HG03159 (cell line): ENCODE measurements around the gene BRD8.
"Not testable (repeated sequence)": the region's sequence is repeated elsewhere in the genome, so short reads cannot be mapped to it uniquely, and the experiment has no call there.

ENCODE experiments used
- ATAC-seq: cut with Tn5 transposase; IDR thresholded peaks from one replicate; pipeline ENCODE4 v1.9.1; 2021; ENCODE audit warnings: mild to moderate bottlenecking, moderate library complexity; ENCODE audit not compliant: unreplicated experiment

The BRD8 gene

DNA sequence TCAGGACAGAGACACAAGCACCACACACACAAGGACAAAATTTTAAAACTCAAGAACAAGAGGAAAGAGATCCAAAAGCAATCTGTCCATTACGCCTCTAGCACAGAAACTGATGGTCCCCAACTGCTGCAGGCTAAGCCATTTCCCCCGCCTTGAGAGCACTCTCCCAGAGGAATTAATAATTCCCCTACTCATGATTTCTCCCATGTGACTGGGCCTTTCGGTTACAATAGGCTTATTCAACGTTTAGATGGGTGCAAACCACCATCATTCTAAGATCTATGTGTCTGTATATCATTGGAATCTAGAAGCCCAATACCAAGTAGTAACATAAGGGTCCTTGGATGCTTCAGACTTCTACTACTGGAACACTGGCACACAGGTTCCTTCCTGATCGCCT lies 18.8 kb downstream of the BRD8 start:
- ATAC-seq = no peak

DNA sequence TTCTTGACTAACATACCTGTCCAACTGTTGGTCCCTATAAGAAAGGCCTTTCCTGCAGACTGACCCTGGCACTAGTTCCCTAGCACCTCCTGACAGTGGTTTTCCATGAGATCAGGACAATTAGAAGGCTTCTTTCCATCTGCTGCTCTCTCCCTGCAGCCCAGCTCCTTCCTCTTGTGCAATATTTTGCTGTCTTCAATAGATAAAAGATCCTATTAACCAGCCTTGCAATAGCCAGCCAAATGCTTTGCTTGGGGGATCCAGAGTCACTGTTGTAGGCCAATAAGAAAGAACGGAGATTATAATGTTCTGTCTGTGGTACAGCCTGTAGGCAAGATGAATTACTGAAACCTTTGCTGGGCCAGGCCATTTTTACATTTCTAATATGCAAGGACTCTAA lies 20.8 kb downstream of the BRD8 start:
- no peak for ATAC-seq

DNA sequence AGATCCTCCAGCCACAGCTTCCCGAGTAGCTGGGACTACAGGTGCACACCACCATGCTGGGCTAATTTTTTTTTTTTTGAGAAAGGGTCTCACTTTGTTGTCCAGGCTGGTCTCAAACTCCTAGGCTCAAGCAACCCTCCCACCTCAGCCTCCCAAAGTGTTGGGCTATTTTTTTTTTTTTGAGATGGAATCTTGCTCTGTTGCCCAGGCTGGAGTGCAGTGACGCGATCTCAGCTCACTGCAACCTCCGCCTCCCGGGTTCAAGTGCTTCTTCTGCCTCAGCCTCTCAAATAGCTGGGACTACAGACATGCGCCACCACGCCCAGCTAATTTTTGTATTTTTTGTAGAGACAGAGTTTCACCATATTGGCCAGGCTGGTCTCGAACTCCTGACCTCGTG lies 22.5 kb downstream of the BRD8 start:
- ATAC-seq = not testable (repeated sequence)

DNA sequence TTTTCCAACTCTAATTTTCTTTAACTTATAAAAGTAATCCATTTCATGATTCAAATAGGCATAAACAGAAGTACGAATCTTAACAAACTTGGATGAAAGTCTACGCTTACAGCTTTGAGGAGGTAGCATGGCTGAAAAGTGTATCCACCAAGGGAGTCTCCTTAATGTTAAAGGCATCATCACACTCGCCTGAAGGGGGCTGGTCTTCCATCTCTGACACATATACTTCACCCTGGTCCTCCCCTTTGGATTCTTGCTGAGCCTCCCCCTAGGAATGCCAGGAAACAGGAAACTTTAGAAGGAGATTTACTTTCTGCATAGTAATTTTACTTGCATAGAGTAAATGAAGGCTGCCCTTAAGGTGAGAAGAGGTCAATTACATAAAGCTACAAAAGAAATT lies 28.9 kb downstream of the BRD8 start:
- no peak for ATAC-seq

DNA sequence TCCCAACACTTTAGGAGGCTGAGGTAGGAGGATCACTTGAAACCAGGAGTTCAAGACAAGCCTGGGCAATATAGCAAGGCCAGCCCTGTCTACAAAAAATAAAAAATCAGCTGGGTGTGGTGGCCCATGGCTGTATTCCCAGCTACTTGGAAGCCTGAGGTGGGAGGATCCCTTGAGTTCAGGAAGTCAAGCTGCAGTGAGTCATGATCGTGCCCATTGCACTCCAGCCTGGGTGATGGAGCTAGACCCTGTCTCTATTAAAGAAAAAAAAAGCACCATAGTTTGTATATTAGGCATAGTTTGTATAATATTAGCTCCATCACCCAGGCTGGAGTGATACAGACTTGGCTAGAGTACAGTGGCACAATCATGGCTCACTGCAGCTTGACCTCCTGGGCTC lies 29.6 kb downstream of the BRD8 start:
- no peak for ATAC-seq

DNA sequence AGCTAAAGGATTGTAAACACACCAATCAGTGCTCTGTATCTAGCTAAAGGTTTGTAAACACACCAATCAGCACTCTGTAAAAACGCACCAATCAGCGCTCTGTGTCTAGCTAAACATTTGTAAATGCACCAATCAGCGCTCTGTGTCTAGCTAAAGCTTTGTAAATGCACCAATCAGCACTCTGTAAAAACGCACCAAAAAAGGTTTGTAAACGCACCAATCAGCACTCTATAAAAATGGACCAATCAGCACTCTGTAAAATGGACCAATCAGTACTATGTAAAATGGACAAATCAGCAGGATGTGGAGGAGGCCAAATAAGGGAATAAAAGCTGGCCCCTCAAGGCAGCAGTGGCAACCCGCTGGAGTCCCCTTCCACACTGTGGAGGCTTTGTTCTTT lies 34.9 kb downstream of the BRD8 start:
- ATAC-seq = not testable (repeated sequence)

DNA sequence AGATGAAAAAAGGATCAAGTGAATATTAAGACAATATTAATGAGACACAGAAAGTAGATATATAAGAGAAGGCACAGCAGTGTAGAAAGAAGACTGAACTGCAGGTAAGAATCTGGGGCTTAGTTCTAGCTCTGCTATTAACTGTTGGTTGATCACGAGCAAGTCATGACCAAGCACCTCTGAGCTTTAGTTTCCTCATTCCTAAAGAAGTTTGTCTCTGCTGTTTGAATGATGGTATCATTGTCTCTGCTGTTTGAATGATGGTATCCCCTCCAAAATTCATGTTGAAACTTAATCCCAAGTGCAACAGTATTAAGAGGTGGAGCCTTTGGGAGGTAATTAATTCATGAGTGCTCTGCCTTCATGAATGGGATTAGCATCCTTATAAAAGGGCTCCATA lies 36.7 kb downstream of the BRD8 start:
- ATAC-seq = no peak

DNA sequence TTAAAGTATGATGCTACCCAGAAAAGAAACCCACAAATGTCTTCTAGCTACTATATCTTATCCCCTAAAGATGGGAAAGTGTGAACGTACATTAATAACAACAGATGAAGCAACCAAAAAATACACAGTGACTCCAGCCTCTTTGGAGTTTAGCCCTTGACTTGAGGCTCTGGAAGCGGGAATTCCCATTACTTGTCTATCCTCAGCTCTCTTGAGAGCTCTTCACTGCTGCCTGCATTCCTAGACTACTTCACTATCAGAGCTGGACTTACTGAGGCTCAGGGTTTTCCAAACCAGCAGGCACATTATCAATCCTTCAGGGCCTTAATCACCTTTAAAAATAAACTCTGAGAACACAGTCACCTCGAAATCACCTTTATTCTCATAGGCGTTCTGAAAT lies 38.2 kb downstream of the BRD8 start:
- ATAC-seq = no peak

DNA sequence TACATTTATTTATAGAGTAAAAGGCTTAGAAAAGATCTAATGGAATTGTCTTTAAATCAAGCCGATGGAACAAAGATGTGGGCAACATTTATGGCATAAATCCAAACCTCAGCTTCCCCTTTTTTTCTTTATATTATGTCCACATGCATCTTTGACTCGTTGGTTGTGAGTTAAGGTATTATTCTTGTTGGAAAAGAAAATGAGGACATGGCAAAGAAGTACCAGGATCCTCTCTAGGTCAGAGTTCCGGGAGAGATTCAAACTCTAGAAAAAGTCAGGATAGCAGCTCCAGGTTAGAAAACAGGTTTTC lies 38.7 kb downstream of the BRD8 start:
- no peak for ATAC-seq

DNA sequence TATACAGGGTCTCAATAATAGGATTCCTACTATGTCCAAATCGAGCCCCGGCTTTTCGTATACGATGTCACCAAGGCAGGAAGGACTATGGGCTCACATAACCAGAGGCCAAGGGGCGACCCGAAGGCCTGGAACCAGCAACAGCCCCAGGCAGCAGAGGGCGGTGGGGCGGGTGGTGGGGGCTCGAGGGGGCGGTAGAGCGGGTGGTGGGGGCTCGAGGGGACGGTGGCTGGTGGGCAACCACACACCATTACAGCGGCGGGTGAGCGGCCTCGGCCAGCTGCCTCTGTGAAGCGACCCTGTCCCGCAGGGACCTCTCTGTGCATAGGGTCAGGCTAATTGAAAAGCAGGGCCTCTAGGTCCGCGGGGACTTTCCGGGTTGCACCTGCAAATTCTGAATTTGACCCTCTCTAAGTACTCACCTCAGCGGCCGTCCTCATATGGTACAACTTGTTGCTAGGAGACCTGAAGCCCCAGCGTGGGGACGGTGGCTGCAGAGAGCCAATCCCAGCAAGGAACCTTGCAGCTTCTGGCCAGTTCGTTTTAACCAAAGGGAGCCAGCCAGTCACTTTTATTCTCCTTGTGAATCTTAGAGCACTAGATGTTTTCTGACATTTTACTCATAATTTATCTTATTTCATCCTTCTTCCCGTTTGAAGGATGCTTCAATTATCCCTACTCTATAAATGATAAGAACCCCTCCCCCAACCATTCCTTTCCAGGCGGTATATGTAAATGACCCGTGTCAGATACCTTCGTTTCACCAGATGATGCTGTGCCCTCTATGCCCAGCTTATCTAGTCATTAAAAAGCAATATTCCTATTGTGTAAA lies 39.3 kb downstream of the BRD8 start, which contains the start of gene NME5:
NME5 (minus strand) TSS at position 480 of the 832 bp plus-strand sequence. CDS start 648 bp downstream, outside the sequence.
- peak; percentile 67 for ATAC-seq

DNA sequence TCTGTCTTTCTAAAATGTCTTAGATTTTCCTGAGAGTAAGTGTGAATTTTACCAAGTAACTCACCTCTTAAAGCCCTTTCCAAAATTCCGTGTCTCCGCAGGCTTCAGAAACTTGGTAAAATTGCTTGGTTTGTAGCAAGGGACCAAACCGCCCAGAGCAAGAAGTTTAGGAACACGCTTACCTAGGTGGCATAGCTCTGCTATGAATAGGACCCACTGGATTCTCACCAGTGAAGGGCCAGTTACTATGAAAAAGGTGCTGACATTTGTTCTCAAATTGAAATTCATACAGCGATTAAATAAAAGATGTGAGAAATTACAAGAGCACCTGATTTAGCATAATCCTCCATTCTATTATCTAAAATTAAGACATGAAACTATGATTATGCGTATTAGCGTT lies 45.9 kb downstream of the BRD8 start:
- ATAC-seq = no peak

DNA sequence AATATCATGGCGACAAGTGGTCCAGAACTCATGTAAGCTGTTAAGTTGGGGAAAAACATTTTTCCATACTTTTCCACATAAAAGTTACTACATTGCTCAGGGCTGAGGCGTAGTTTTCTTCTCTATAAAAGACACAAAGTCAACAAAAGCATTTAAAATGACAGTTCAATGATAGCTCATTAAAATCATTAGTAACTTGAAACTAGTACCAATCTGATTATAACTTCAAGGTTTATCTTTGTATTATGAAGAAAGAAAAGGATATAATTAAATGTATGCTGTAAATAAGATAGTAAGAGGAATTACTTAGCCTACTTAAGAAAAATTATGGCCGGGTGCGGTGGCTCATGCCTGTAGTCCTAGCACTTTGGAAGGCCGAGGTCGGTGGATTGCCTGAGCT lies 49.1 kb downstream of the BRD8 start:
- ATAC-seq = no peak

DNA sequence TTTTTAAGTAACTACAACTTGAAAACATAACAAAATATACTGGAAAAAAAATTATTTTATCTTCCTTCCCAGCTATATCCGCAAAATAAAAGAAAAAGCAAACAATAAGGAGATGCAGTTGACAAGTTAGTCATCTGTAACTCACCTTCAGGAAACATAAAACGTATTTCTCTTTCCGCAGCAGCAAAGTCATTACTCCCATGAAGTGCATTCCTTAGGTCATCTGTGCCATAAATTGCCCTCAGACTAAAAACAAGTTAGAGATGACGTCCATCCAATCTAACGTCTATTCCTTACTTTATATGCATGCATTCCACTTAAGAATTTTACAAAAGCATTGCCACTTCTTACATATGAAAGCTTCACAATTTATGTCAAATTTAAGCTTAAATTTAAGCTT lies 50.1 kb downstream of the BRD8 start:
- ATAC-seq = no peak

DNA sequence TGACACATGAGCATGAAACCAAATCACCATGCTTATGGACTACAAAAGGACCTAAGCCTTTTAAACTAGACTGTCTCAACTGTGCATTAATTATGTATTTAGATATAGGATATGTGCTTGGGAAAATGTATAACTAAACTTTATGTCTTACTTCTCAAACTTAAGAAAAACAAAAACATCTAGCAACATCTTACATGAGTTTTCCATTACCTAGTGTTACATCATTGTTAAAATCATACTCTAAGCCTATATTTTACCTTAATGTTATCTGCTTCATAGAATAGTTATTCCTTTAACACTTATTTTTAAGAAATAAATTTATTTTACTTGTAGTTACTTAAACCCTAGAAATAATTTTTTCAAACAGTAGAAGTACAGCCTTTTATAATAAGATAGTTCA lies 63.2 kb downstream of the BRD8 start:
- no peak for ATAC-seq

DNA sequence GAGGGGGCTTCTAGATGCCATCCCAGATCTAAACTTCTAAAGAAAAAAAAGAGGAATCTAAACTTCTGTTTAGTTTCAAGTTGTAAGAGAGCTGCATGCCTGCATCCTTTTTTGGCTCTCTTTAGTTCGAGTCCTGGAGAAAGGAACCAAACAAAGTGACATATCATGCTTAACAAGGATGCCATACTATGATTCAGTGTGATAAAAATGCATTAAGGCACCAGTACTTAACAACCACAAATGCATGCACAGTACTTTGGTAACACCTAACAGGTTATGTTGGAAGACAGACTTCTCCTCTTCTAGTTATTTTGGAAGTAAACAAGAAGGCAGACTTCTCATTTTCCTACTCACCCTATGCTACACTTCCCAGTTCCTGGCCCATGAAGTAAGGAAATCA lies 66.5 kb downstream of the BRD8 start:
- ATAC-seq = no peak

DNA sequence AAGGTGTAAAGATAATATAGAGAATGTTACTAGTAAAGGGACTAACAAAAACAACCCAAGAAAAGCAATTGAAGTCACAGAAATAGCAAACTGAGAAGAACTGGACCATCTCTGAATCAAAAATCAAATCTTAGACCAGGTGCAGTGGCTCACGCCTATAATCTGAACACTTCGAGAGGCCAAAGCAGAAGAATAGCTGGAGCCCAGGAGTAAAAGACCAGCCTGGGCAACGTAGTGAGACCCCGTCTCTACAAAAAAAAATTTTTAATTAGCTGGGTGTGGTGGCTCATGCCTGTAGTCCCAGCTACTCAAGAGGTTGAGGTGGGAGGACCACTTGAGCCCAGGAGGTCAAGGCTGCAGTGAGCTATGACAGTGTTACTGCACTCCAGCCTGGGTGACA lies 67.2 kb downstream of the BRD8 start:
- no peak for ATAC-seq

DNA sequence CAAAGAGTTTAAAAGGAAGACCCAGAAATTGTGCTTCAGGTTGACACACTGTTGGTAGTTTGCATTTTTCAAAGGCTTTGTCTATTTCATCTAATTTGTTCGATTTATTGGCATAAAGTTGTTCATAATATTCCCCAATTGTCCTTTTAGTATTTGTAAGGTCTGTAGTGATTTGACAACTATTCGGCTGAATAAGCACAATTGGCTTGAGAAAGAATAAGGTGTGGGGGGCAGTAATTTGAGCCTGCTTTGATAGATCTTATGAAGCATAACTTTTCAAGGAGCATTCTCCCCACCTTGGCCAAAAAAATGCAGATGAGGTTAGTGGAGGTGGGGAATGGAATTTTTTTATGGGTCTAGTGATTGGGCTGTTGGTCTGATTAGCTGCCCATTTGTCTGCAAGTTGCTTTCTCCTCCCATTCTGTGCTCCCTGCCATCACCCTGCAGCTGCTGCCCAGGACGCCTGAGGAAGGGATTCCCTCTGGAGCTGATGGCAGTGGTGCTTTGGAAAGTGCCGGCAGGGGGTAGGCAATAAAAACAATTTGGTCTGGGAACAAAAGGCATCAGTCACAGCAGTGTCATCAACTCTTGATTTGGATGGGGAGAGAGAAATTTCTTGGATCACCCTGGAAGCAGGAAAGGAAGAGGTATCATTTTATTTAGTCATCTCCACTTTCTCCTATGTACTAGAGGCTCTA lies 68.0 kb downstream of the BRD8 start:
- no peak for ATAC-seq

DNA sequence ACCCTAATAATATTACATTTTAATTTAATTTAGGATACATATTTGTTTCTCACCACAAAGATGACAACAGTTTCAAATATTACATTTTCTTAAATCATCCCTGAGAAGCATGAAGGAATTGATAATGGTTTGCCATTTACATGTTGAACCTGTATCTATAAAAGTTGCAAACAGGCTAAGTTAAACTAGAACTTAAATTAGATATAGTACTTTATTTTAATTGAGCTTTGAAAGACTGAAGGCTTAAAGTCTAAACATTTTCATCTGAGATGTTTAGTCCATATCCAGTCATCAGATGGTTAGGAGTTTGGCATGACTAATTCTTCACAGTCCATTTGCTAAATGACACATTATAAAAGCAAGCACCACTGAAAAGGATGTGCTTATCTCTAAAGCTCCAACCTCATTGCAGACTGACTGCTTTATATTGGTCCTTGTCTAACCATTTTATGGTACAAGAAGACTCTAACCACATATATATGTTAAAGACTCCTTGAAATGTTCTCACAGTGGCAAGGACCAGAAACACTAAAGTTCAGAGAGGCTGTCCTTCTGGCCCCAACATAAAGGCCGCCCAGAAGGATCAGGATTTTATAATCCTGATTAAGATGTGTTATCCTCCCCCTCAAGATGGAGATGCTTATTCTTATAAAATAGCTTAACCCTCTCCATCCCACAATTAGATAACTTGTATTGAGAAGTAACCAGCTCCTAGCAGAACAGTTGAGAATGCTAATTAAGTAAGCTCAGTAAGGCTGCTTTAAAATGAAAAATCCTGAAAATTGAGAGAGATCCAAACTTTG lies 68.8 kb downstream of the BRD8 start:
- ATAC-seq = no peak

DNA sequence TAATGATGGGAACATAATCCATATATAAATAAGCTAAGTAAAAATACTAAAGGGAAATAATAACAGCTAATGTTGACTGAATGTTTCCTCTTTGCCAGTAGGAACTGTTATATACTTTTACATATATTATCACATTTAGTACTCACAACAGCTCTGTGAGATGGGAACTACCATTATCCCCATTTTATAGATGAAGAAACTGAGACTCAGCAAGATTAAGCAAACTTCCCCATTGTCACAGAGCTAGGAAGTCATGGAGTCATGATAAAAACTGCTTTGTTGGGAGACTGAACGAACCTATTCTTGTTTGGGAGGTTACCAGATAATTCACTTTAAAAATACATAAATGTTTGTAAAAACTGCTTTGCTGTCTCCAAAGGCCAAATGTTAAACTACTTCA lies 71.2 kb downstream of the BRD8 start:
- no peak for ATAC-seq

DNA sequence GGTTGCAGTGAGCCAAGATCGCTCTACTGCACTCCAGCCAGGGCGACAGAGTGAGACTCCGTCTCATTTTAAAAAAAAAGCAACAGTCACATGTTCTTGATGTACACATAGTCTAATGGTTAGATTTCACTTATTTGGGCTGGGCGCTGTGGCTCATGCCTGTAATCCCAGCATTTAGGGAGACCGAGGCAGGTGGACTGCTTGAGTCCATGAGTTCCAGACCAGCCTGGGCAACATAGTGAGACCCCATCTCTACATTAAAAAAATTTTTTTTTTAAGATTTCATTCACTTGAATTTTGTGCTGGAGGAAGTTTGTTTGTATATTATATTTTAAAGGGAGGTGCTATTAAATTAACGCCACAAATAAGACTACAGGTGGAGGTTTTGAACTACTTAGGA lies 72.7 kb downstream of the BRD8 start:
- no peak for ATAC-seq

DNA sequence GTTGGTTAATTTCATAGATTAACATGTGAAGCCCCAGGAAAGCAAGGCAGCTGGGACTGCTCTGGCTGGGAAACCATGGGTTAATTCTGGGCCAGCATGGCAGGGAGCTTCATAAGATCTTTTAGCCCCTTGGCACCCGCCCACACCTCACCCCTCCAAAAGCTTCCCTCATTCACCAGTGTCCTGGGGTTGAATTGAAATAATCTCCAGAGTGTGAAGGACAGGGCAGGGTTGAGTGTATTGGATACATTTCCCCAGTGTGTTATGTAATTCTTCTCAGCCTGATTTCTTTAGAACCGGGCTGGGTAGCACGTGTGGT lies 75.2 kb downstream of the BRD8 start:
- no peak for ATAC-seq
